ENCODE data around the gene PPM1L.

Gene PPM1L

DNA sequence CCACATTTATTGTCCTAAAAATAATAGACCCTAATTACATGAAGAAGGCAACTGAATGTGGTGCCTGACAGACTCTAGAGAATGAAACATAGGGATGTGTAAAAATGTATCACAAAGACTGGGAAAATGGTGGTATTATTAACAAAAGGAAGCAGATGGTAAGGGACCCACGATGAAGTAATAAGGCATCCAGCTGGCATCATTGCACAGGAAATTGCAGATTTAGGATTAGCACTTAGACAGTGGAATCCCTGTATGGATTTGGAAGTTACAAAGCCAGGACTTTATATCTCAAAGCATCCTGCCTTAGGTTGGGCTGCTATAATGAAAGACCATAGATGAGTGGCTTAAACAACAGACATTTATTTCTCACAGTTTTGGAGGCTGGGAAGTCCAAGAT, 104.3 kb downstream of the PPM1L start:
- ChIA-PET CTCF (no interaction called here), POLR2A (ENCODE audit: low non-redundant PET) (no interaction called here)
- H3K27ac ChIP-seq, result no peak overlapping the region
- no peak for DNase-seq (ENCODE audit: low spot score)
- TF ChIP-seq, protein P1, sequence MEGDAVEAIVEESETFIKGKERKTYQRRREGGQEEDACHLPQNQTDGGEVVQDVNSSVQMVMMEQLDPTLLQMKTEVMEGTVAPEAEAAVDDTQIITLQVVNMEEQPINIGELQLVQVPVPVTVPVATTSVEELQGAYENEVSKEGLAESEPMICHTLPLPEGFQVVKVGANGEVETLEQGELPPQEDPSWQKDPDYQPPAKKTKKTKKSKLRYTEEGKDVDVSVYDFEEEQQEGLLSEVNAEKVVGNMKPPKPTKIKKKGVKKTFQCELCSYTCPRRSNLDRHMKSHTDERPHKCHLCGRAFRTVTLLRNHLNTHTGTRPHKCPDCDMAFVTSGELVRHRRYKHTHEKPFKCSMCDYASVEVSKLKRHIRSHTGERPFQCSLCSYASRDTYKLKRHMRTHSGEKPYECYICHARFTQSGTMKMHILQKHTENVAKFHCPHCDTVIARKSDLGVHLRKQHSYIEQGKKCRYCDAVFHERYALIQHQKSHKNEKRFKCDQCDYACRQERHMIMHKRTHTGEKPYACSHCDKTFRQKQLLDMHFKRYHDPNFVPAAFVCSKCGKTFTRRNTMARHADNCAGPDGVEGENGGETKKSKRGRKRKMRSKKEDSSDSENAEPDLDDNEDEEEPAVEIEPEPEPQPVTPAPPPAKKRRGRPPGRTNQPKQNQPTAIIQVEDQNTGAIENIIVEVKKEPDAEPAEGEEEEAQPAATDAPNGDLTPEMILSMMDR (conservative IDR thresholded peaks at IDR 0.05; ENCODE audit: low read depth), result no peak

DNA sequence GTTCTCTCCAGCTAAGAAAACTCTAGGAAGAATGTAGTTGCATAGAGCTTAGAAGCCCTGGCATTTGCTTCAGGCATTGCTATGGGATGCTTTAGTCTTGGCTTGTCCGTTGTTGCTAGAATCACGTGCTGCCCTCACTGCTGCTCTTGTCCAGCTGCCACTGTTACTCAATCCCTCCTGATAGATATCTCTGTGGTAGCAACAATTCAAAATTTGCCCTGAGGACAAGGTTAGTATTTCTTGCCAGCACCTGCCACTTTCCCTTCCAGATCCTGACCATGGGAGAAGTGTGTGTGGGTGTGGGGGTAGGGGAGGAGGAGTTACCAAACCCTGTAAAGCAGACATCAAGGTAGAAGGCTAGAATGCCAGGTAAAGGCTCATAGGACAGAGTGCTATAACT, 113.8 kb downstream of the PPM1L start:
- POLR2A ChIA-PET (ENCODE audit: low non-redundant PET), result no interaction called here
- CTCF ChIA-PET, result no interaction called here
- peak; percentile 18 for DNase-seq (ENCODE audit: low spot score)
- TF ChIP-seq, protein P1 (conservative IDR thresholded peaks at IDR 0.05; ENCODE audit: low read depth), result no peak
- no peak overlapping the region for H3K27ac ChIP-seq

DNA sequence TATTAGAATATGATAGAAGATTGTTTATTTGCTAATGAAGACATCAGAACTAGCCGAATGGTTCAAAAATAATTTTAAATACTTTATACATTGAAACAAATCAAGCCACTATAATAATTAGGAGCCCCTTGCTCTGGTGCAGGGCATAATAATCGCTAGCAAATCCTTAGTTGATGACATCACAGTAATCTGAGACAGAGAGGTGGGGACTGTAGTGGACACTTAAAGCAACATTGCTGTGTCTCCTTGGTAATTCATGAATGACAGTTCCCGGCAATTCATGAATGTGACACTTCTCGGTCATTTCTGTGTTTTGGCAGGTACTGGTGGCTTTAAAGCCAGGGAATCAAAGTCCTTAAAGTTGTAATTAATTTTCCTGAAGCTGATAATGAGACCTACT, 114.3 kb downstream of the PPM1L start:
- CTCF ChIA-PET, result interaction anchor here (0.6 kb wide), 1 partner anchor 428 kb away, joined by 3 read pairs; no protein-coding TSS in a partner anchor
- no peak overlapping the region for H3K27ac ChIP-seq
- POLR2A ChIA-PET (ENCODE audit: low non-redundant PET), result no interaction called here
- no peak for DNase-seq (ENCODE audit: low spot score)
- TF ChIP-seq, protein P1 (conservative IDR thresholded peaks at IDR 0.05; ENCODE audit: low read depth), result no peak

DNA sequence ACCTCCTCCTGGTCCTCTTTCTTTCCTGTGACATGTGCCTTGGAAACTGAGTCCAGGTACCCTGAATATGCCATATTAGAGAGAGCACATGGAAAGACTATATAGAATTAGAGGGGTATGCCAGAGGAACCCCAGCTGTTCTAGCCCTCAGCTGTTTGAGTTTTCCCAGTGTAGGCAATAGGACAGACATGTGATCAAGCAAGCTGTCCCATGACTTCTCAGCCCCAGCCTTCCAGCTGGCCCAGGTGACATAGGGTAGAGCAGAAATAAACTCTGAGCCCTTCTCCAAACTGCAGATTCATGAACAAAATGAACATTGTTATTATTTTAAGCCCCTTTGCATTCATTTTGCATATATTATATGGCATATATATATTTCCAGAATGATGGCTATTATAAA, 118.7 kb downstream of the PPM1L start:
- ChIA-PET CTCF (no interaction called here), POLR2A (ENCODE audit: low non-redundant PET) (no interaction called here)
- TF ChIP-seq, protein P1 (conservative IDR thresholded peaks at IDR 0.05; ENCODE audit: low read depth), result no peak
- no peak for DNase-seq (ENCODE audit: low spot score)
- no peak overlapping the region for H3K27ac ChIP-seq

DNA sequence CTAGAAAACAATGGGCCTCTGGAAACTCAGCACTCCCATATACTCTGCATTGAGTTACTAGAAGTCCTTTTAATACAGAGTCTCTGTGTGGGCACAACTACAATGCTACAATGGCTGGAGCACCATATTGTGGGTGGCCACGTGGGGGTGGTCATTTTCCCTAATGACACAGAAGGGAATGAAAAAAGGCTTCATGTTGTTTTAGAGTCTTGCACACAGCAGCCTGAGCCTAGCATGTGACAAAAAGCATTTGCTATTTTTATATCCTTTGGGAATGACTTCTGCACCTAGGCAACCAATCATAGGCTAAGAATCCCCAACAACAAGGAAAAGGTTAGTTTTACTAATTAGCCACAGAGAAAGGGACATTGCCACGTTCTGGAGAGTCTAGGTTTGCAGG, 120.6 kb downstream of the PPM1L start:
- CTCF ChIA-PET, result interaction anchor here (0.7 kb wide), 1 partner anchor 166 kb away, joined by 3 read pairs; no protein-coding TSS in a partner anchor
- H3K27ac ChIP-seq, result no peak overlapping the region
- no peak for DNase-seq (ENCODE audit: low spot score)
- TF ChIP-seq, protein P1 (conservative IDR thresholded peaks at IDR 0.05; ENCODE audit: low read depth), result no peak
- POLR2A ChIA-PET (ENCODE audit: low non-redundant PET), result no interaction called here

DNA sequence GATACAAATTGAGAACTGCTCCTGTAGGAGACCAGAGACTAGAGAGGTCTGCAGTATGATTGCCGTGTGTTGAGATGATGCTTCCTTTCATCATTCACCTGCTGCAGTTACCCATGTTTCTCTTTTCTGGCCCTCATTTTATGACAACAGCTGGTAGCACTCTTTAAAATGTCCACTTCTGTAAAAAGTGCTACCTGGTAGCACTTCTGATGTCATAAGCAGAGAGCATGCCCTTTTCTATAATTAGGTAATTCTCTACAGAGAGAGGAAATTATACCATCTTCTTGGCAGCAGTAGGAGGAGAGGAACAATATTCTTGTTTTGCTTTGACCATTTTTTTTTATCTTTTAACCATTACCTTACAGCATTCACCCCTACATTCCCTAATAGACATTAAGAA, 123.8 kb downstream of the PPM1L start:
- H3K27ac ChIP-seq, result no peak overlapping the region
- POLR2A ChIA-PET (ENCODE audit: low non-redundant PET), result no interaction called here
- TF ChIP-seq, protein P1 (conservative IDR thresholded peaks at IDR 0.05; ENCODE audit: low read depth), result no peak
- CTCF ChIA-PET, result no interaction called here
- DNase-seq (ENCODE audit: low spot score), result no peak

DNA sequence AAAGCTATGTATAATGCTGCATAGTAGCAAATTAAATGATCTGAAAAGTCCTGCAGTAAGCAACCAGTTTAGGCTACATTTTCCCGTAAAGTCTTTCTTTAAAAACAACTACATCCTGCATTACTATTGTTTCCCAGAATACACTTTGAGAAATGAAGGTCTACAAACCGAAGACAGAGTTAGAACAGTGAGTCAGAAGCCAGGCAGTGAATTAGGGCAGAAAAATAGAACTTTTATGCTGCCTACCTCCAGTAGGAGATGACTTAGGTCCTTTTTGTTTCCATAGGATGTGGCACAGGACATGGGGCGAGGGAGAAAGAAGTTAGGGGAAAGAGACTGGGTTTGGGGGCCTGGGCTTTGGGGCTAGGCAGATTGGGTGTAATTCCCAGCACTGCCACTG, 127.3 kb downstream of the PPM1L start:
- no peak overlapping the region for H3K27ac ChIP-seq
- DNase-seq (ENCODE audit: low spot score), result no peak
- TF ChIP-seq, protein P1 (conservative IDR thresholded peaks at IDR 0.05; ENCODE audit: low read depth), result no peak
- ChIA-PET CTCF (no interaction called here), POLR2A (ENCODE audit: low non-redundant PET) (no interaction called here)

Data from RWPE1 (cell line).